Hematopoietic multipotent progenitor cell treated with erythropoietin and hydrocortisone succinate and interleukin-3 and kit ligand, for 6 days (in vitro differentiated cells): Measurements from ENCODE around the gene CCNJ.
"Not testable (repeated sequence)": the region's sequence is repeated elsewhere in the genome, so short reads cannot be mapped to it uniquely, and the experiment has no call there.

Experiments
- DNase-seq: peaks from one replicate; pipeline ENCODE4 v3.0.0-alpha.2; 2015

The CCNJ gene, protein sequence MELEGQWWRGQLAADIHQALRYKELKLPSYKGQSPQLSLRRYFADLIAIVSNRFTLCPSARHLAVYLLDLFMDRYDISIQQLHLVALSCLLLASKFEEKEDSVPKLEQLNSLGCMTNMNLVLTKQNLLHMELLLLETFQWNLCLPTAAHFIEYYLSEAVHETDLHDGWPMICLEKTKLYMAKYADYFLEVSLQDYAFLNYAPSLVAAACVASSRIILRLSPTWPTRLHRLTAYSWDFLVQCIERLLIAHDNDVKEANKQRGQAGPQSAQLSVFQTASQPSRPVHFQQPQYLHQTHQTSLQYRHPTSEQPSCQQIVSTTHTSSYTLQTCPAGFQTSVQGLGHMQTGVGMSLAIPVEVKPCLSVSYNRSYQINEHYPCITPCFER

DNA sequence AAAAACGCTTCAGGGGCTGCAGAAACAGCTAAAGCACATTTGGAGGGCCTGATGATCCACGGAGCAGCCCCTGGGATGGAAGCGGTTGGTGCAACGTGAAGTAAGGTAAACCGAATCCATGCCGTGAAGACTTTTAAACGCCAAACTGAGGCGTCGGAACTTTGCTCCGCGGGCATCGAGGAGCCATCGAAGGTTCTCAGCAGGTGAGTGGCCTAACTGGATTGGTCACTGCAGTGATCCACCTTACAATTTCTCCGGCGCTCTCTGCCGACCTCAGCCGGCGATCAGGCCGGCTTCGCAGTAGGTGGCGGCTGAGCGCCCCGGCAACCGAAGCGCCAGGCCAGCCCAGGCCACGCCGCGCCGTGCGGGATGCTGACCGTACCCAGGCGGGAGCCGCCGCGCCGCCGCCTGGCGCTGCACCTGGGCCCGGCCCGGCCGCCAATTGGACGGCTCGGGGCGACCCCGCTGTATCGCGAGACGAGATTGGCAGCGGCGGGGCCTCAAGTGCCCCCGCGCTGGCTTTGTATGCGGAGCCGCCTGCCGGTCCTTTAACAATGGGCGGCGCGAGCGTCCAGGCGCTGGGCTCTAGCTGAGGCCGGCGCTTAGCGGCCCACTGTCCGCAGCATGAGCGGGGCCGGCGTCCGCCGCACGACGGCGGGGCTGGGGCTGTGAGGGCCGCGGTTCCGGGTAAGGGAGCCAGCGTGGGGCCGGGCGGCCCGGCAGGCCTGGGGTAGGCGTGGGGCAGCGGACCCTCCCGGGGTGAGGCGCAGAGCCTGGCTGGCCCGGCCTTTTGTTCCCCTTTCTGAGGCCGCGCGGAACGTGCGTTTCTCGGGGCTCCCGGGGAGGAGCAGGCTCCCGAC lies at the start of gene CCNJ:
TSS of gene CCNJ (plus strand) at position 551 of the 860 bp plus-strand sequence. CDS start 811 bp downstream, outside the sequence.
- peak; percentile 92 for DNase-seq

DNA sequence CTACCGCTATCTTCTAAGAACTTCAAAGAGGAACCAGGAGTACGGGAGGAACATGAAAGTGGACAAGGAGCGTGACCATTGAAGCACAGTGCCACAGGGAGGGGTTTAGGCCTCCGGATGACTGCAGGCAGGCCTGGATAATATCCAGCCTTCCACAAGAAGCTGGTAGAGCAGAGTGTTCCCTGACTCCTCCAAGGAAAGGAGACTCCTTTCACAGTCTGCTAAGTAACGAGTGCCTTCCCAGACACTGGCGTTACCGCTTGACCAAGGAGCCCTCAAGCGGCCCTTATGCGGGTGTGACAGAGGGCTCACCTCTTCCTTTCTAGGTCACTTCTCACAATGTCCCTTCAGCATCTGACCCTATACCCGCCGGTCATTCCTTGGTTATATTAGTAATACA lies 49.0 kb upstream of the CCNJ start:
- DNase-seq = not testable (repeated sequence)

DNA sequence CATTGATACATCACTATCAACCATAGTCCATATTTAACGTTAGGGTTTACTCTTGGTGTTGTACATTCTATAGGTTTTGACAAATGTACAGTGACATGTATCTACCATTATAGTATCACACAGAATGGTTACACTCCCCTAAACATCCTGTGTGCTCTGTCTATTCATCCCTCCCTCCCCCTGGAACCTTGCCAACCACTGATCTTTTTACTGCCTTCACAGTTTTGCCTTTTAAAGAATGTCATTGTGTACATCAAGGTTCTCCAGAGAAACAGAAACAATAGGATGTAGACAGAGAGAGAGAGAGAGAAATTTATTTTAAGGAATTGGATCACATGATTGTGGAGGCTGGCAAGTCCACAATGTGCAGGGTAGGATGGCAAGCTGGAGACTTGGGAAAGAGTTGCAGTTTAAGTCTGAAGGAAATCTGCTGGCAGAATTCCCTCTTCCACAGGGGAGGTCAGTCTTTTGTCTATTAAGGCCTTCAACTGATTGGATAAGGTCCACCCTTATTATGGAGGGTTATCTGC lies 45.1 kb upstream of the CCNJ start:
- peak; percentile 17 for DNase-seq

DNA sequence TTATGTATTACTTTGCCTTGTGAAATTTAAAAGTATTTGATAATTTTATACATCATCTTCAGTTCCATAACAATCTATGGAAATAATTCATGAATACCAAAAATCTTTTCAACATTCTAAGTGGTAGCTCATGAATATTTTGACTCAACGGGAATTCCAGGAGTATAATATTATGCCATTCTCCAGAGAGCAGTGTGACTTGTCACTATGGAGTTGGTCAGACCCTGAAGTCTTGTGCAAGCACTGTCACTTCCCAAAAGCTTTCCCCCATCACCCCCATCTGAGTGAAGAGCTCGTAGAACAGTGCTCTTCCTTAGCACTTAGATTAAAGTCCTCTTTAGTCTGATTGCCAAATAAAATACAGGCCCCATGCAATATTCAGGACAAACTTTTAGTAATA lies 29.4 kb upstream of the CCNJ start:
- no peak for DNase-seq

DNA sequence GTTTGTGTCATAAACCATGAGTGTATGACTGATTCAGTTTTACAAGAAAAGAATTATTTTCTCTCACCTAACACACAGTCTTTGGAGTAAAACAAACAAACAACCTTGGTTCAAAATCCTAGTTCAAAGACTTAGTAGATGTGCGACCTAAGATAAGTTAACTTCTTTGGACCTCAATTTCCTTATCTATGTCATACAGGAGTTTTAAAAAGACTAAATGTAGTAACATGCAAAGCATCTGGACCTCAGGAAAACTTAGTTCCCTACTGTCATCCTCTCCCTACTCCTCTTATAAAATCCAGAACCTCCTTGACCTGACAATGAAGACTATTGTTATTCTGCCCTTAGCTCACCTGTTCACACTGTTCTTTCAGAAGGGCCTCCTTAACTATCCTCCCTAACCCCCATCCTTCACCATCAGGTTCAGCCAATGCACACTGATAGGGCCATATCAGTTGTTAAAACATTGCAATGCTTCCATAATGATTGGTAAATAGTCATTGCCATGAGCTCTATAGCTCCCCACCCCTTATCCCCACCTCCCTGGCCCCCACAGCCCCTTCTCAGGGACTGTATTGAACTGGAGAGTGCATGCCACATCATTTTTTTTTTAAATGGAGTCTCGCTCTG lies 28.8 kb upstream of the CCNJ start:
- peak; percentile 52 for DNase-seq

DNA sequence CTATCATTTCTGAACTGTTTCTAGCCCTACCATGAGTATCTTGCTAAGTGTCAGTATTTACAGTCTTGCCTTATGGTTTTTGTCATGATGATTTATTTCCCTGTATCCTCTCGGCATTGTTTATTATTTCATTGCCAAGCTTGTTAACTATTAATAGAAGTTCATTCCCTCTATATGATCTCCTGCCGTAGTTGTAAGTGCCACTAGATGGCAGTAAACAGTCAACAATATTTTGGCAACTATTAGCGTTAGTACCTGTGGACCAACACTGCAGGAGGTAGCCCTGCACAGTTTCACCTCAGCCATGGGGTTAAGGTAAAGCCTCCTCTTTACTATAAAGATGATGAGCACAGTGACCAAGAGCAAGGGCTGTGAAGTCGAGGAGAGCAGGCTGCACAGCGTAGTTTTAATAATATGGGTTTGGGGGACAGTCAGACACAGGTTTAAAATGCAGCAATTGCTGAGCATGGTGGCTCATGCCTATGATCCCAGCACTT lies 26.1 kb upstream of the CCNJ start:
- DNase-seq = peak; percentile 87

DNA sequence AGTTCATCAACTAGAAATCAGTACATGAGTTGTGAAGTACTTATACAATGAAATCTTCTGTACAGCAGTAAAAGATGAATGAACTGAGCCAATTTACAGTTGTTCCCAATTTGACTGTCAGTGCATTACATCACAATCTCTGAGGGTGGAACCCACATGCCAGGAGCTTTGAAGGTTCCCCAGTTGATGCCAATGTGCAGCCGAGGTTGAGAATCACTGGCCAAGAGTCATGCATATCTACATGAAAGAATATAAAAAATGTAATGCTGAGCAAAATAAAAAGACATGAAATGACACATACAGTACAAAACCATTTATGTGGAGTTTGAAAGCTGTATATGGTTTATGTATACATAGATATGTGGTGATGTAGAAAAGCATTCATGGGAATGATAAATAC lies 22.1 kb upstream of the CCNJ start:
- DNase-seq = no peak

DNA sequence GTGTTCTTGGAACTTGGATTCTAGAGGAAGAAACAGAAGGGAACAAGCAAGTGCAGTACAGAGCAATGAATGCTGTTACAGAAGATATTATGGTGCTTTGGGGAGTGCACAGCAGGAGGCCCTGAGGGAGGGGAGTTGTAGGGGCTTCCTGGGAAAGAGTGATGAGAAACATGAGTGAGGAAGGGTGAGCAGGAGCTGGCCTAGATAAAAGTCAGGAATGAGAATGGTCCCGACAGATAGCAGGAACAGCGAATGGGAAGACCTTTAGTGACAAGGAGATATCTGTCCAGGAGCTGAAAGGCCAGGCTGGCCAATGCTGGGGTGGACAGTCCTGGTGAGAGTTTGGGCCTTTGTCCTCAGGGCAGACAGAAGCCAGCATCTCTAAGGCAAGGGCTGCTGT lies 20.6 kb upstream of the CCNJ start:
- no peak for DNase-seq

DNA sequence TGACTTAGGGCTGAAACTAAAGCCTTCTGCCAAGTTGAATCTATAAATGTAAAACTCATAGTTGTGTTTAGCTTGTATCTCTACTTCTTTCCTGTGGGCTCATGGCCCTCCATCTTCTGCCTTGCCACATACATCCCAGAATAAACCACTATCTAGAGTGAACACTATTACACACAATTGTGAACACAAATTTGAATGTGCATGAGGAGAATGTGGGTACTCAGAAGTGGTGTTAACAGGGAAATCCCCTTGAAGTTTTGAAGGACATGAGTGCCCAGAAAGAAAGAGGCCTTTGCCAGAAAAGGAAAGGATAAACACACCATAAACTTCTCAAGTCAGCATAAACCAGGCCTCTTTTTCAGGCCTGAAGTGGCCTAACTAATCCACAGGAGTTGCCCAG lies 20.2 kb upstream of the CCNJ start:
- DNase-seq = no peak

DNA sequence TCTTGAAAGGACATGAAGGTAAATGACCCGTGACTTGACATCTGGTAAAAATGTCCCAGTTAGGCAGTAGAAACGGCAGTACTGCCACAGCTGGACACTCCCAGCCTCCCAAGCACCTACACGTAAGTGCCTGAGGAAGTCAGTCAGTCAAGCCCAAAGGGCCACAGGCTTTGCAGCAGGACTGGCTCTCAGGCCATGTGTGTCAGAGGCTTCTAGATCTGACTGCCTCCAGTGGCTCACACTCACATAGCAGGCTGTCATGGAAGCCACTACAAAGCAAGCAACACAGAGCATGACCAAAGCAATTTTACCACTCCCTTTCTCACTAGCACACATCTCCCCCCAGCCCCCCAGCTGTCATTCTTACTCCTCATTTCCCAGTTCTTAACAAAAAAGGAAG lies 17.8 kb upstream of the CCNJ start:
- peak; percentile 60 for DNase-seq

DNA sequence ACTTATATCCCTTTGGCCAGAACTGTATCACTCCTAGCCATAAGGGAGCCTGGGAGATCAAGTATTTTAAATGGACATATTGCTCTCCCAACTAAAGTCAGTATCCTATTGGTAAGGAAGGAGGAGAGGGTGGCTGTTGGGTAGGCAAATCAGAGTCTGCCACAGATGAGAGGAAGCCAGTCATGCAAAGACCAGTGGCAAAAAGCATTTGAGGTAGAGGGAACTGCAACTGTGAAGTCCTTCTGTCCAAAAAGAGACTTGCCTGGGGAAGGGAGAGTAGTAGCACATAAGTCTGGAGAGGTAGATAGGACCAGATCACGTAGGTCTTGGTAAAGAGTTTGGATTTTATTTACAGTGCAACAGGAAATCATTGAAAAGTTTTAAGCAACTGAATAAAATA lies 8.8 kb upstream of the CCNJ start:
- DNase-seq = no peak

DNA sequence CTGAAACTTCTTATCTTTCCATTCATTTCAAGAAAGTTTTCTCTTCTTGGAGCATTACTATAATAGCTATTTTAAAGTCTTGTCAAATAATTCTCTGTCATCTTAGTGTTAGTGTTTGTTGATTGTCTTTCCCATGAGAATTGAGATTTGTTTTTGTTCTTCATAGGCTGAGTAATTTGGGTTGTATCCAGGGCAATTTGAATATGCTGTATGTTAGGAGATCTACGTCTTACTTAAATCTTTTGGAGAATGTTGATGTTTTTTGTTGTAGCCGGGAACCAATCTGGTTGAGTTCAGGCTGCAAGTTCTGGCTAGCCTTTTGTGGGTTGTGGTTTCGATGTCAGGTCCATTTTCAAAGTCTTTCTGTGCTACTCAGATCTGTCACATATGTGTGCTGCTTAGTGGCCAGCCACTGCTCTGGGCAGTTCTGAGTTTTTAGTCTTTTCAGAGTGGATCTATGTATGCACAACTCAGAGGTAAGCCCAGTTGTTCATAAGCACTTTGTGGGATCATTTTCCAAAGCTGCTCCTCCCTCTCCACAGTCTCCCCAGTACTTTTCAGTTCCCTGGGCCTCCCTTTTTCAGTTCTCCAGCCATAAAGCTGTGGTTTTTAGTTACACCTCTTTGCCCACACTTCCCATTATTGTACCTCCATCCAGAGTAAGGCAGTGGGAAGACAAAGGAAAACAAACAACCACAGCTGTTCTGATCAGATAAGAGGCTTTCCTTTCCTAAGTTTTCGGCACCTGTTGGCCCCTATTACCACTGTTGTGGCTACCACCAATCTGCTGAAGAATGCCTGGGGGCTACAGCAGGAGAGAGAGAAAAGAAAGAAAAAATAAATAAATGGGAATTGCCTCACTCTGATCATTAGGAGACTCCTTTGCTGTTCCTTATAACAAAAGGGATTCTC lies 4.7 kb upstream of the CCNJ start:
- DNase-seq = no peak

DNA sequence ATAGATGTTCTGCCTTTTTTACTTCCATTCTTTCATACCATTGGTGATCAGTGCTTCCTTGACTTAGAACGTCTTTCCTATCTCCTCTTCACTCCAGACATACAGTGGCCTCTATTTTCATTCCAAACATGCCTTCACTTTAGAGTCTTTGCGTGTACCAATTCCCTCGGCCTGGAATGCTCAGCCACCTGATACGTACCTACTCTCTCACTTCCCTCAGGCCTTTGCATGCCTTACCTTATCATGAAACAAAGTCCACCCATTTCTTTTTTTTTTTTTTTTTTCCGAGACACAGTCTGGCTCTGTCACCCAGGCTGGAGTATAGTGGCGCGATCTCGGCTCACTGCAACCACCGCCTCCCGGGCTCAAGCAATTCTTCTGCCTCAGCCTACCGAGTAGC lies 2.2 kb upstream of the CCNJ start:
- no peak for DNase-seq

DNA sequence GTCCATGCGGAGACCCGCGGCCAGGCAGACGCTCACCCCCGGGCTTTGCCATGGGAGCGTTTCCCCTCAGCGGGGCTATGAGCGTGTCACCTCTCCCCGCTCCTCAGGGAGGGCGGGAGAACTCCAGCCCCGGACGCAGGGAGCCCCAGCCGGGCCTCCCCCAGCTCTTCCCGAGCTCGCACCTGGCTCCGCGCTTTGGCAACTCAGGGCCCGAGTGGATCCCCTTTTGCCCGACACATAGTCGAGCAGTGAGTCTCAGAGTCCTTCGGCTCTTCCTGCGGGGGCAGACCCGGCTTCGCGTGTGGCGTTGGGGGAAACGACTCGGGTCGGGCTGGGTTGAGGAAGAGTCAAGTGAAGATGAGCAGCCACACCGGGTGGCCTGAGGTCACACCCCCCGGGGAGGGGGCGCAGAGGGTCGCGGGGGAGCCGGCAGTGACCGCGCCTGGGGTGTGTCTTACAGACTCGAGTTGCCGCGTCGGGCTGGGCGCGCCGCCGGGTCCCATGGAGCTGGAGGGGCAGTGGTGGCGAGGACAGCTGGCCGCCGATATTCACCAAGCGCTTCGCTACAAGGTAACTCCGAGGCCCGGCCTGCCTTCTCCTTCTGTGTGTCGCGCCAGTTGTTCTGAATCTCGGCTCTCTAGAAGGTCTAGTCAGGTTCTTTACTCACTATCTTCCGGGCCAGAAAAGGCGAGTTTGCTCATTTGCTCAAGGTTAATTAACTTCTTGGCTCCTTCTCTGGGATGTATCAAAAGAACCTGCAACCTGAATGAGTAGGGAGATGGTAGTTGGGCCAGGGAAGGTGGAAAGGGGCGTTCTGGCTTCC lies 721 bp downstream of the CCNJ start:
- peak; percentile 66 for DNase-seq

DNA sequence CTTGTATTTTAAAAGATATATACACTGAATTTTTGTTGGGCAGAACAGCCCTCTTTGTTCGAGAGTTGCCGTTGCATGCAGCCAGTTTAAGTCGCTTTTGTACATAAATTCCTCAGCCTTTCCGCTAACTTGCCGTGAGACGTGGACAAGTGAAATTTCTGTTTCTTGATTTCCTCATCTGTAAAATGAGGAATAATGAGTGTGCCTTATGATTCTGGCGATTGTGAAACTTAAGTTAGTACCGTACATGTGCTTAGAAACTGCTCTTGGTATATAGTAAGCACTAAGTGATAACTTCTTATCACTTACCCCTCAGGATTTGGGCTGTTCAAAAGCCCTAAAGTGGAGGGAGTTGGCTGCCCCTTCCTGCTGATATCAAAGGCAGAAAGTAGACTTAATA lies 1.4 kb downstream of the CCNJ start:
- DNase-seq = peak; percentile 77

DNA sequence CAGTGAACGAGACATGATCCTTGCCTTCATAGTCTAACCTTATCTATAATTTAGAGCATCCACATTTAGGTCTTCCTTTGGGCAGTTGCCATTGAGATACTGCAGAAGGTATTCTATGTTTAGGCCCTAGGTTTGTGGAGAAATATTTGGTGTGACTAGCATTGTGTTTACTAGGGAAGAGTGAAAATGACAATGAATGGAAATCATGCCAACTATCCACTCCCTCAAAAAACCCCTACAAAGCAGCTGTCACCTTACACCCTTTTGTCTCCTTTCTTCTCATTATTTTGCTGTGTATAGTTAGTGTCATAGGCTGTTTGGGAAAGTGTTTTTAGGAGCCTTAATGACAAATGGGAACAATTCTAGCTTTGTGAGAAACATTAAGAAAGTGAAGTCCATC lies 3.2 kb downstream of the CCNJ start:
- DNase-seq = peak; percentile 27

DNA sequence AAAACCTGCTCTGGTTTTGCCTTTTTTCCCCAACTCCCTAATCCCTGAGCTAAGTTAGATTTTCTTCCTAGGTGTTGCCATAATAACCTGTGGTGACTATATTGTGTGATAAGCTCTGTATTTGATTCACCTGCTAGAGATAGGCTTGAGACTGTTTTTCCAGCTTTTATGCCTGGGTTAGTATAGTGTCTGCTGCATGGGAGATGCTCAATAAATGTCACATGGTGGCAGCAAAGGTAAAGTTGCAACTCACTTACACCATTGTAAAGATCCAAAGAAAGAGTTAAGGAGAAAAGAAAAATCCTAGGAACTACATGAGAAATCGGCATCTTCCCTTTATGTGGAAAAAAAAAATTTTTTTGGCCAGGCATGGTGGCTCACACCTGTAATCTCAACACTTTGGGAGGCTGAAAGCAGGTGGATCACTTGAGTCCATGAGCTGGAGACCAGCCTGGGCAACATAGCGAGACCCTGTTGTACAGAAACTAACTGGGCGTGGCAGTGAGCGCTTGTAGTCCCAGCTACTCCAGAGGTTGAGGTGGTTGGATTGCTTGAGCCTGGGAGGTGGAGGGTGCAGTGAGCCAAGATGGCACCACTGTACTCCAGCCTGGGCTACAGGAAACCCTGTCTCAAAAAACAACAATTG lies 3.7 kb downstream of the CCNJ start:
- DNase-seq = no peak

DNA sequence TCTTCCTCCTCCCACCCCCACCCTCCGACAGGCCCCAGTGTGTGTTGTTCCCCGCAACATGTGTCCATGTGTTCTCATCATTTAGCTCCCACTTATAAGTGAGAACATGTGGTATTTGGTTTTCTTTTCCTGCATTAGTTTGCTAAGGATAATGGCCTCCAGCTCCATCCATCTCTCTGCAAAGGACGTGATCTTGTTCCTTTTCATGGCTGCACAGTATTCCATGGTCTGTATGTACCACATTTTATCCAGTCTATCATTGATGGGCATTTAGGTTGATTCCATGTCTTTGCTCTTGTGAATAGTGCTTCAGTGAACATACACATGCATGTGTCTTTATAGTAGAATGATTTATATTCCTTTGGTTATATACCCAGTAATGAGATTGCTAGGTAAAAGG lies 4.5 kb downstream of the CCNJ start:
- not testable (repeated sequence) for DNase-seq

DNA sequence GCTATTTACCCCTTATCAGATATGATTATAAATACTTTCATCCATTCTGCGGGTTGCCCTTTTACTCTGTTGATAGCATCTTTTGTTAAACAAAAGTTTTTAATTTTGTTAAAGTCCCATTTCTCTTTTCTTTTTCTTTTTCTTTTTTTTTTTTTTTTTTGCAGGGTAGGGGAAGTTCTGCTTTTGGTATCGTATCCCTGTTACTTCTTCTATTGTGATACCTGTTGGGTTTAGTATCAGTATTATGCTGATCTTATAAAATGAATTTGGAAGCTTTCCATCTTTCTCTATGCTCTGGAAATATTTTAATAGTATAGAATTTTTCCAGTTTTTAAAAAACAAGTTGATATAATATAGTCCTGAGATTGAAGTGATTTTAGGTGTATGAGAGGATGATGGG lies 6.0 kb downstream of the CCNJ start:
- no peak for DNase-seq

DNA sequence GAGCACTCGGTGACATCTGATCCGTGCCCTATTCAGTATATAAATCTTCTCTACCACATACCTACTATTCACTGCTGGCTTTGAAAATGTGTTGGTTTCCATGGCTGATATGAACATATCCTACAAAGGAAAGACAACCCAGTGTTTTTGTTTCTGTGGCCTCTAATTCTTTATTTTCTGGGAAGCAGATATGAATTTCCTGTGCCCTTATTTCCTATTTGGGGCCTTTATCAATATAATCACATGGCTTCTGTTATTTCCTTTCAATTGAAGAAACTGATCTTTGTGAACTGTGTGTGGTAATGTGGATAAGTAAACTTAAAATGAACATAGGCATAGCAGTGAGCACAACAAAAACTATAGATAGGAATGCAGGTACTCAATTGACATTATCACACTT lies 10.6 kb downstream of the CCNJ start:
- no peak for DNase-seq

DNA sequence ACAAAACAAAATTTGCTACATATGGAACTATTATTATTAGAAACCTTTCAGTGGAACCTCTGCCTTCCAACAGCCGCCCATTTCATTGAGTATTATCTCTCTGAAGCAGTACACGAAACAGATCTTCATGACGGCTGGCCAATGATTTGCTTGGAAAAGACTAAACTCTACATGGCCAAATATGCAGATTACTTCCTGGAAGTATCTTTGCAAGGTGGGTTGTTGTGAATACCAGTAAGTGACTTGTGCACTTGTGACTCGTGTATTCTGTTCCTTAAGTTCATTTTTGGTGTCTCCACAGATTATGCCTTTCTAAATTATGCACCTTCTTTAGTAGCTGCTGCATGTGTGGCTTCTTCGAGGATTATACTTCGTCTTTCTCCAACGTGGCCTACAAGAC lies 13.4 kb downstream of the CCNJ start:
- no peak for DNase-seq
